HEK293T (cell line): ENCODE data around the gene FOXR1.

Source experiments
- FOXM1 ChIP-seq: fragments of 450-650 bp; IDR thresholded peaks from 2 replicates; pipeline ENCODE4 v1.6.1; 2017; ENCODE audit warnings: mild to moderate bottlenecking, borderline replicate concordance
- HDGF ChIP-seq: fragments of 450-650 bp; IDR thresholded peaks from 2 replicates; pipeline ENCODE4 v1.6.1; 2017; ENCODE audit warnings: antibody characterized with exemption, borderline replicate concordance
- L3MBTL2 ChIP-seq: fragments of 450-650 bp; conservative IDR thresholded peaks from 2 replicates; pipeline ENCODE4 v1.6.1; 2016; ENCODE audit warnings: mild to moderate bottlenecking
- SP1 ChIP-seq: fragments of 450-650 bp; IDR thresholded peaks from 2 replicates; pipeline ENCODE4 v1.6.1; 2017
- SUZ12 ChIP-seq: fragments of 450-650 bp; IDR thresholded peaks from 2 replicates; pipeline ENCODE4 v1.6.1; 2016; ENCODE audit warnings: mild to moderate bottlenecking
- TARDBP ChIP-seq: fragments of 450-650 bp; IDR thresholded peaks from 2 replicates; pipeline ENCODE4 v1.6.1; 2016

GRCh38 chr11:118928870-118929500 is 42.6 kb upstream of the FOXR1 start:
- TF ChIP-seq SUZ12 (no peak), SP1 (no peak), TARDBP (no peak), FOXM1 (no peak), HDGF (no peak), L3MBTL2 (no peak)
